Medulla oblongata (tissue), 1 donor: ENCODE results near the gene MEGF8.

Experiments
- DNase-seq: peaks from one replicate; pipeline ENCODE4 v3.0.0-alpha.2; 2015; ENCODE audit errors: extremely low spot score

Gene MEGF8

DNA sequence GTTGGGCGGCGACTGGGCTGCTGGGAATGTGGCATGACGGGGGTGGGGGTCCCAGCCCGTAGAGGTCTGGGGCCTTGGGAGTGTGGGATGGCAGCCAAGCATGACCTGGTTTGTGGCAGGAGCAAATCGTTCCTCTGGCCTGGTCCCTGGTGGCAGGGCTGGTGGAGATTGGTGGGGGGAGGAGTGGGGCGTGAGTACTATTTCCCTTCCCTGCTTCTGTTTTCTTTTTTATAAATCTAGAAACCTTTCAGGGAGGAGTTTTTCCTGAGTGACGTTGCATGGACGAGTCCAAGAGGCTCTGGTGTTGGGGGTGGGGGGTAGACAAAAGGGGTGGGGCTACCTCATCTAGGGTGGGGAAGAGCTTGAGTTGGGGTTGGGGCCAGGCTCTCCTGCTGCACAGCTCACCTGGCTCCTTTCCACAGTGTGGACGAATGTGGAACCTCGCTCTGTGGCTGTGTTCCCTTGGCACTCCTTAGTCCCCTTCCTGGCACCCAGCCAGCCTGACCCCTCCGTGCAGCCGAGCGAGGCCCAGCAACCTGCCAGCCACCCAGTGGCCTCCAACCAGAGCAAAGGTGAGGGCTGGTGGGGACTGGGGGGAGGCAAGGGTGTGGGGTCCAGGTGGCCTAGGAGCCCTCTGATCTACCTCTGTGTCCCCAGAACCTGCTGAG is 39.0 kb upstream of the MEGF8 start:
- peak; percentile 31 for DNase-seq

- no peak for DNase-seq
Observed at GRCh38 chr19:42287017-42287826, 38.2 kb upstream of the MEGF8 start.

GRCh38 chr19:42287827-42288107 is 37.7 kb upstream of the MEGF8 start:
- no peak for DNase-seq

- DNase-seq = no peak
Observed at GRCh38 chr19:42288387-42288786, 37.0 kb upstream of the MEGF8 start.

GRCh38 chr19:42288881-42289555 is 36.4 kb upstream of the MEGF8 start:
- no peak for DNase-seq

GRCh38 chr19:42289556-42290041 is 35.8 kb upstream of the MEGF8 start:
- no peak for DNase-seq

GRCh38 chr19:42290136-42290522 is 35.3 kb upstream of the MEGF8 start:
- no peak for DNase-seq

- DNase-seq = no peak
Observed at GRCh38 chr19:42290523-42291434, 34.7 kb upstream of the MEGF8 start.

- DNase-seq = no peak
Observed at GRCh38 chr19:42291435-42291810, 34.0 kb upstream of the MEGF8 start.

DNA sequence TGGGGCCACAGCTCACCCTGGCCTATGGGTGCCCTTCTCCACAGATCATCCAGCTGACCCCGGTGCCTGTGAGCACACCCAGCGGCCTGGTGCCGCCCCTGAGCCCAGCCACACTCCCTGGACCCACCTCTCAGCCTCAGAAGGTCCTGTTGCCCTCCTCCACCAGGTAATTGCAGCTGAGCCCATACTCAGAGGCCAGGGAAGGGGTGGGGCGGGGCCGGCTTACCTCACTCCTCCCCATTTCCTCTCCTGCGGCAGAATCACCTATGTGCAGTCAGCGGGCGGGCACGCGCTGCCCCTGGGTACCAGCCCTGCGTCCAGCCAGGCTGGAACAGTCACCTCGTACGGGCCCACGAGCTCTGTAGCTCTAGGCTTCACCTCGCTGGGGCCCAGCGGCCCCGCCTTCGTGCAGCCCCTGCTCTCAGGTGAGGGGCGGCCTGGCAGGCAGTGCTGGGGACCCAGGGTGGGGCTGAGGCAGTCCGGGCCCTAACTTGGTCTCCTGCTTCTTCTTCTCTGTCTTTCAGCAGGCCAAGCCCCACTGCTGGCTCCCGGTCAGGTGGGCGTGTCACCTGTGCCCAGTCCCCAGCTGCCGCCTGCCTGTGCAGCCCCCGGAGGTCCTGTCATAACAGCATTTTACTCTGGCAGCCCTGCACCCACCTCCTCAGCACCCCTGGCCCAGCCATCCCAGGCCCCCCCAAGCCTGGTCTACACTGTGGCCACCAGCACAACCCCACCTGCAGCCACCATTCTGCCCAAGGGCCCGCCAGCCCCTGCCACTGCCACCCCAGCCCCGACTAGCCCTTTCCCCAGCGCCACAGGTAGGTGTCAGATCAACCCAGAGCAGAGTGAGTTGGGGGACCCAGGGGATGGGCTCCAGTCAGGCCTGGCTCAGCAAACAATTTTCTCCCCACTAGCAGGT is 33.1 kb upstream of the MEGF8 start:
- no peak for DNase-seq

- DNase-seq = no peak
Observed at GRCh38 chr19:42292963-42293362, 32.5 kb upstream of the MEGF8 start.

DNA sequence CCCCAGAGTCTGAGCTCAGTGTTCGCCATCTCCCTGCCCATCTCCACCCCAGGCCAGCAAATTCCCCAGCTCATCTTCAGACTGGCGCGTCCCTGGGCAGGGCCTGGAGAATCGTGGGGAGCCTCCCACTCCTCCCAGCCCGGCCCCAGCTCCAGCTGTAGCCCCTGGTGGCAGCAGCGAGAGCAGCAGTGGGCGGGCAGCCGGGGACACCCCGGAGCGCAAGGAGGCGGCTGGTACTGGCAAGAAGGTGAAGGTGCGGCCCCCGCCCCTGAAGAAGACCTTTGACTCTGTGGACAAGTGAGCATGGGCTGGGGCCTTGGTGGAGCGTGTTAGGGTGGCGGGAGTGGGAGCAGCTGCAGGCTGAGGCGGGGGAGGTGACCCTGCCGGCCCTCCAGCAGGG is 31.9 kb upstream of the MEGF8 start:
- DNase-seq = no peak

DNA sequence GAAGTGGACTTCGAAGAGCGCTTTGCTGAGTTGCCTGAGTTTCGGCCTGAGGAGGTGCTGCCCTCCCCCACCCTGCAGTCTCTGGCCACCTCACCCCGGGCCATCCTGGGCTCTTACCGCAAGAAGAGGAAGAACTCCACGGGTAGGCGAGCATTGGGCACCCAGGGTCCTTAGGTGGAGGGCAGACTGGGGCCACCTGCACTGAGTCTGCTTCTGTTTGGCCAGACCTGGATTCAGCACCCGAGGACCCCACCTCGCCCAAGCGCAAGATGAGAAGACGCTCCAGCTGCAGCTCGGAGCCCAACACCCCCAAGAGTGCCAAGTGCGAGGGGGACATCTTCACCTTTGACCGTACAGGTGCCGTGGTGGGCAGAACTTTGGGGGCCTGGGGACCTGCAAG is 31.5 kb upstream of the MEGF8 start:
- DNase-seq = no peak

- no peak for DNase-seq
Observed at GRCh38 chr19:42294471-42295137, 30.8 kb upstream of the MEGF8 start.

DNA sequence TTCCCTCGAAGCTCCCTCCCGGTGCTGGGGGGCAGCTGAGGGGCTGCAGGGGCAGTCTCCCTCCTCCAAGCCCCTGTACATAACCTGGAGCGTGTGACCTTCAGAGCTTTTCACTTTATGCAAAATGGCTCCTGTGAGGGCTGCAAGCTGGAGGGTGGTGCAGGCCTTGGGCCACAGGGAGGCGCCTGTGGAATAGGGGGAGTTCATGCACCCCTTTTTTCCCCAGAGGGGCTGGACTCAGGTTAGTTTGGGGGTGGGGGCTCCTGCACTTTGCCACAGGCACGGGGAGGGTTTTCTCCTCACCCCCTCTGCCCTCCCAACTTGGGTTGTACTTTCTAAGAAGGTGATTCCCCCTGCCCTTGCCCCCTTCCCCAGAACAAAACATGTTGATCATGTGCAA is 30.1 kb upstream of the MEGF8 start:
- no peak for DNase-seq

- peak; percentile 80 for DNase-seq
Observed at GRCh38 chr19:42295831-42296525, 29.5 kb upstream of the MEGF8 start.

- DNase-seq = no peak
Observed at GRCh38 chr19:42297039-42297438, 28.4 kb upstream of the MEGF8 start.

DNA sequence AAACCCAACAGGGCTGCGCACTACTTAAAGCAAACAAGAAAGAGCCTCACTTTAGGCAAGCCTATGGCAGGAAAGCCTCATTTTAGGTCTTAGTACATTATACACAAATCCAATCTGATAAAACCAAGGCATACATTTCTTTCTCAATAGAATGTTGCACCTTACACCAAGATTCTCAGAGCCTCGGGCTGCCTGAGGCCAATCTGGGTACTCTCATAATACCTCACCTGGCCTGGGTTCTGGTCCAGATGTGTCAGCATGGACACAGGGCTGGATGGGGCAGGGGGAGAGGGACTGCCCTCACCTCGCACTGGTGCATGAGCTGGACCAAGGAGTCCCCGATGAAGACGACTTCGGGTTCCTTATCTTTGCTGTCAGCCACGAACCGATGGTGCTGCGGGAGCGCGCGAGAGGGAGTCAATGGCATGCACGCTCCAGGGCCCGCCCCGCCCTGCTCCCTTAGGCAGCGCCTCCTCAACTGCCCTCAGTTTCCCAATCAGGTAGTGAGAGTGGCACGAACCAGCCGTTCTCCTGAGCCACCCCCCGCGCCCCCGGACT is 23.7 kb upstream of the MEGF8 start, which contains the start of gene PRR19:
TSS of gene PRR19 (plus strand) at position 487 of the 558 bp plus-strand sequence. CDS start 7,453 bp downstream, outside the sequence.
- no peak for DNase-seq

DNA sequence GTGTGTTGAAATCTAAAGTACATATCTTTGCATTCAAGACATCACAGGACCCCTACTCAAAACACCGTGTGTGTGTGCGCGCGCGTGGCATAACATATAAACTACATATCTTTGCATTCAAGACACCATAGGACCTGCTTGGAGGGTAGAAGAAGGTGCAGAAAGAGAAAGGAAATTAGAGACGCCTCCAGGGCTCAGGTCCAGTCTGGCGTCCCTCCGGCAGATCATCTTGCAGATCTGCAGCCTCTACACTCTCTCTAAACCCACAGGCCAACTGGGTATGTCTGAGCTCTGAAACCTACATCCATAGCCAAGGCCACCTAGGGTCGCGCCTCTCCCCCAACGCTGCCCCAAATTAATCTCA is 22.4 kb upstream of the MEGF8 start:
- DNase-seq = no peak
